Activated B cell treated with CpG ODN at 0.5 μM for 24 hours (primary cell): Measurements from ENCODE around the gene F11R. TPM values are rescaled to one million over a fixed set of nuclear protein-coding genes. Genes with fewer than 3 reads are reported as not detected.

Experiments
- ATAC-seq: fragments of 200-7000 bp; cut with Tn5 transposase; one replicate; pipeline ENCODE4 v1.10.0; 2021; ENCODE audit warnings: low read depth, mild to moderate bottlenecking, moderate library complexity
- CTCF ChIA-PET: fragments of 350-600 bp; sonication (Branson Sonifier 250); formaldehyde crosslinking; loops from one replicate; lab custom pipeline; 2021; ENCODE audit warnings: antibody characterized with exemption; lab: Charles Lee
- POLR2A ChIA-PET: fragments of 350-600 bp; sonication (Branson Sonifier 250); formaldehyde crosslinking; loops from one replicate; lab custom pipeline; 2021; ENCODE audit warnings: antibody characterized with exemption; lab: Charles Lee
- DNase-seq: peaks from one replicate; pipeline ENCODE4 v3.0.0; 2022
- H3K27ac Mint-ChIP-seq: one replicate; pipeline ENCODE4 v1.8.0; 2020; ENCODE audit warnings: mixed read lengths
- H3K27me3 Mint-ChIP-seq: one replicate; pipeline ENCODE4 v1.8.0; 2021; ENCODE audit warnings: mixed read lengths
- H3K36me3 Mint-ChIP-seq: one replicate; pipeline ENCODE4 v1.8.0; 2021; ENCODE audit warnings: low read depth, mixed read lengths
- H3K4me1 Mint-ChIP-seq: one replicate; pipeline ENCODE4 v1.8.0; 2021; ENCODE audit warnings: mixed read lengths
- H3K4me3 Mint-ChIP-seq: one replicate; pipeline ENCODE4 v1.8.0; 2020; ENCODE audit warnings: mild to moderate bottlenecking, mixed read lengths
- H3K9me3 Mint-ChIP-seq: one replicate; pipeline ENCODE4 v1.8.0; 2020; ENCODE audit warnings: mixed read lengths
- intact Hi-C: fragments of 100-400 bp; cut with micrococcal nuclease; formaldehyde crosslinking; loops from one replicate; pipeline ENCODE4 v1.15.1; 2024
- total RNA-seq: library from RNA; stranded (reverse); gene quantifications from 2 replicates; pipeline ENCODE4 v1.2.3, GENCODE V29; 2022
- TF ChIP-seq, protein P1 (sequence below): fragments of 200-600 bp; IDR thresholded peaks from one replicate; pipeline ENCODE4 v1.8.0; 2022; ENCODE audit warnings: antibody characterized with exemption, mild to moderate bottlenecking

F11R gene
- total RNA-seq, 1 donor from 2014 or later, result 11.1 TPM

DNA sequence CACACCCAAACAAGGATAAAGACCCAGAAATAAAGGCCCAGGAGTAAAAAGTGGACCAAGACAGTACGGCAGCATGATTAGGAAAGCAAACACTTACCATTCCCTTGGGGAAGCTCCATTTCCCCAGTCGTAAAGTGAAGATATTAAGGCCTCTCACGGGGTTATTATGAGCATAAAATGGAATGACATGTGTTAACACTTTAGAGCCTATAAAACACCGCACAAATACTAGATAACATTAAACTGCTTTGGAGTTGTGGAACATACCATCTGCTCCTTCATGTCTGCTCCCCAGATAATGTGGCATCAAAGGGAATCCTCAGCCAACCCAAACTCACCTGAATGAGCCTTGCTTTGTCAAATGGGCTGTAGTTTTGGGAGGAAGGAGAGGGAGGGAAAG, 57.4 kb downstream of the F11R start:
- Mint-ChIP-seq H3K9me3 (no peaks in the 10 kb centered on the region), H3K27me3 (no peaks in the 10 kb centered on the region), H3K36me3 (no peaks in the 10 kb centered on the region), H3K27ac (no peak overlapping the region), H3K4me3 (no peak overlapping the region), H3K4me1 (no peaks in the 10 kb centered on the region)
- intact Hi-C loops, result no loop called here
- POLR2A ChIA-PET, result no interaction called here
- TF ChIP-seq, protein P1, sequence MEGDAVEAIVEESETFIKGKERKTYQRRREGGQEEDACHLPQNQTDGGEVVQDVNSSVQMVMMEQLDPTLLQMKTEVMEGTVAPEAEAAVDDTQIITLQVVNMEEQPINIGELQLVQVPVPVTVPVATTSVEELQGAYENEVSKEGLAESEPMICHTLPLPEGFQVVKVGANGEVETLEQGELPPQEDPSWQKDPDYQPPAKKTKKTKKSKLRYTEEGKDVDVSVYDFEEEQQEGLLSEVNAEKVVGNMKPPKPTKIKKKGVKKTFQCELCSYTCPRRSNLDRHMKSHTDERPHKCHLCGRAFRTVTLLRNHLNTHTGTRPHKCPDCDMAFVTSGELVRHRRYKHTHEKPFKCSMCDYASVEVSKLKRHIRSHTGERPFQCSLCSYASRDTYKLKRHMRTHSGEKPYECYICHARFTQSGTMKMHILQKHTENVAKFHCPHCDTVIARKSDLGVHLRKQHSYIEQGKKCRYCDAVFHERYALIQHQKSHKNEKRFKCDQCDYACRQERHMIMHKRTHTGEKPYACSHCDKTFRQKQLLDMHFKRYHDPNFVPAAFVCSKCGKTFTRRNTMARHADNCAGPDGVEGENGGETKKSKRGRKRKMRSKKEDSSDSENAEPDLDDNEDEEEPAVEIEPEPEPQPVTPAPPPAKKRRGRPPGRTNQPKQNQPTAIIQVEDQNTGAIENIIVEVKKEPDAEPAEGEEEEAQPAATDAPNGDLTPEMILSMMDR, result no peak
- no peak for ATAC-seq
- CTCF ChIA-PET, result interaction anchor here (0.6 to 1.5 kb wide), 2 partner anchors 10 to 26 kb away, joined by 3 to 4 read pairs; no protein-coding TSS in a partner anchor
- DNase-seq, result no peak

DNA sequence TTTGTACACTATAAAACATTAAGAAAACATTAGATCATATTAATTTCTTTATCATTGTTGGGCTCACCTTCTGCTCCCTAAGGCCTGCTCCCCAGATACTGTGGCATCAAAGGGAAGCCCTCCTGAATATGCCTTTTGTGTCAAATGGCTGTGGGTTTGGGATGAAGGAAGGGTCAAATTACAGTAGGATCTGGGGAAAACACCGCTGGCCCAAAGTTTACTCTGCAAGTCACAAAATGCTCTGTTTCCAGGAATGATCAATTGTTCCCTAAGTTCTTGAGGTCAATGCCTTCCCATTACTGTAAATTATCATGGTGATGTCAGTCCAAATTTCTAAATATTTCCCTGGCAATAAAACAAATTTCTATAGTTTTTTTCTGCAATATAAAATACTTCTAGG, 59.5 kb downstream of the F11R start:
- intact Hi-C loops, result no loop called here

GRCh38 chr1:160956966-160957365, 64.0 kb downstream of the F11R start:
- Mint-ChIP-seq H3K9me3 (no peaks in the 10 kb centered on the region), H3K27me3 (no peaks in the 10 kb centered on the region), H3K4me1 (peaks cover 4% of the 10 kb centered on the region), H3K27ac (no peak overlapping the region), H3K4me3 (no peak overlapping the region), H3K36me3 (no peaks in the 10 kb centered on the region)
- CTCF ChIA-PET, result interaction anchor here (7.7 kb wide), 1 partner anchor 122 kb away, joined by 111 read pairs; no protein-coding TSS in a partner anchor
- intact Hi-C loops, result no loop called here
- DNase-seq (no peak), ATAC-seq (no peak)
- POLR2A ChIA-PET, result no interaction called here
- TF ChIP-seq, protein P1, result no peak

More for the DNA sequence above, 59.5 kb downstream of the F11R start:
- CTCF ChIA-PET, result no interaction called here
- Mint-ChIP-seq H3K4me3 (no peak overlapping the region), H3K36me3 (no peaks in the 10 kb centered on the region), H3K27ac (no peak overlapping the region), H3K27me3 (no peaks in the 10 kb centered on the region), H3K9me3 (no peaks in the 10 kb centered on the region), H3K4me1 (no peaks in the 10 kb centered on the region)
- DNase-seq (no peak), ATAC-seq (no peak)
- TF ChIP-seq, protein P1, result no peak
- POLR2A ChIA-PET, result no interaction called here

DNA sequence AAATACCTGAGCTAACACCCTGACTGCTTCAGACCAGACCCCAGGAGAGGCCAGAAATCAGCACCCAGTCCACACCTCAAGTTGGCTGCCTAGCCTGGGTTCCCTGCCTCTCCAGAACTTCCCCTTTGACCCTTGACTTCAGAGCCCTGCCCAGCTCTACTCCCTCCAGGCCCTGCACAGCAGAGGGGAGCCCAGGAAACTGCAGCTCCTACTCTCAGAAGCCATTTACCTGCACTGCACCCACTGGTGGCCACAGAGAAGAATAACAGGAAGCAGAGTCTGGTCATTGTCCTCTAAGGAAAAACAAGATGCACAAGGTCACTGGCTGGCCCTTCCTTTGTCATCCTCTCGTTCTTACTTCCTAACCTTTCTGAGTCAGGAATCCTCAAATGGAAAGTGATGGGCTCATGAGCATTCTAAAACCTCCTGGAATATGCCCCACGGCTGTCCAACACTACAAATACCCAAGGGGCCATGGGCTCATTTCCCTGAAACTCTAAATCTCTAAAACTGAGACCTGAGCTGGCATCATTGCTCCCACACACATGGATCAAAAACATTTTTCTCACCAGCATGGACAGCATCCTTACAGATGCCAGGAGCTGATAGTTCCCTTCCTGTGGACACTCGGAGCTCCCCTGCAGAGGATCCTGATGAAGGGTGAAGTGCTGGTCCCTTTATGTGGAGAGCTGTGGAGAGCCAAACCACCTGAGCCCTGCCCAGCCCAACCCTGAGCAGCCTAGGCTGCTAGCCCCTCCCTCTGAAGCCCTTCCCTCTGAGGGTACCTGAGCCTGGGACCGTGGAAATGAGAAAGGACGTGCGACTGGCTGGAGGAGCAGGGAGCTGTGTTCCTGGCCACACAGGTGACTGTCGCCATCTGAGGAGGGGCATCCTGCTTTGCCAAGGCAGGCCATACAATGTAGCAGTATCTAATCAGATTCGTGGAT, 66.5 kb downstream of the F11R start, which contains the start of gene ITLN2:
ITLN2 (minus strand) TSS at position 652 of the 947 bp plus-strand sequence; CDS start at position 584, 68 bp downstream.
- peaks cover 7% of the 10 kb centered on the region for H3K4me1 Mint-ChIP-seq
- no peak within 1 kb of the TSS for H3K27ac Mint-ChIP-seq
- no peaks in the 10 kb centered on the region for H3K27me3 Mint-ChIP-seq
- H3K4me3 Mint-ChIP-seq, result no peak within 1 kb of the TSS
- no peaks in the 10 kb centered on the region for H3K9me3 Mint-ChIP-seq
- ChIA-PET POLR2A (interaction anchor here (0.6 to 1.3 kb wide), 3 partner anchors 117 to 241 kb away, joined by 3 to 4 read pairs (median 3); no protein-coding TSS in a partner anchor), CTCF (interaction anchor here (0.6 to 7.7 kb wide), 26 partner anchors 9 to 526 kb away, joined by 3 to 146 read pairs (median 5); partner anchors contain the start of gene SLAMF1)
- TF ChIP-seq, protein P1, result no peak
- intact Hi-C loops, result loop anchor here (1.0 kb wide), 2 partner anchors 186 to 279 kb away; no protein-coding TSS in a partner anchor
- no peaks in the 10 kb centered on the region for H3K36me3 Mint-ChIP-seq
- ATAC-seq (peak; percentile 78), DNase-seq (peak; percentile 20)

DNA sequence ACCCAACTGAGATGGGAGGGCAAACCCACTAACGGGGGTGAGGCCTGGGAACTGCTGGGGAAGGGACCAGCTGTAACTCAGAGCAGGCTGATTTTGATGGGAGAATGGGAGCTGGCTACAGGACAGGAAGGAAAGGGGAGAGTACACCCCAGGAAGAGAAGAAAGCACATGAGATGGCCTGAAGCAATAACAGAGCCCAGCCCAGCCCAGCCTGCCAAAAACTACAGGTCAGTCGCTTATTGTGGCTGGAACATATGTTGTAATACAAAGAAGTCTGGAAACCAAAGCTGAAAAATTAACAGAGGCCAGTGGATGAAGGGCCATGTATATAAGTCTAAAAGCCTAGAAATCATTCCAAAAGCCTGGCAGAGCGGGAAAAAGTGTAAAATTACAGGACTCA, 67.9 kb downstream of the F11R start:
- Mint-ChIP-seq H3K9me3 (no peaks in the 10 kb centered on the region), H3K27me3 (no peaks in the 10 kb centered on the region), H3K27ac (no peak overlapping the region), H3K36me3 (no peaks in the 10 kb centered on the region), H3K4me3 (no peak overlapping the region), H3K4me1 (peaks cover 7% of the 10 kb centered on the region)
- intact Hi-C loops, result no loop called here
- DNase-seq (no peak), ATAC-seq (no peak)
- TF ChIP-seq, protein P1, result no peak
- ChIA-PET POLR2A (interaction anchor here (1.3 kb wide), 1 partner anchor 115 kb away, joined by 4 read pairs; no protein-coding TSS in a partner anchor), CTCF (interaction anchor here (1.2 to 7.7 kb wide), 15 partner anchors 12 to 277 kb away, joined by 3 to 146 read pairs (median 12); no protein-coding TSS in a partner anchor)
